ENCODE measurements around the gene TNS4.
"Not testable (repeated sequence)": the region's sequence is repeated elsewhere in the genome, so short reads cannot be mapped to it uniquely, and the experiment has no call there.

DNA sequence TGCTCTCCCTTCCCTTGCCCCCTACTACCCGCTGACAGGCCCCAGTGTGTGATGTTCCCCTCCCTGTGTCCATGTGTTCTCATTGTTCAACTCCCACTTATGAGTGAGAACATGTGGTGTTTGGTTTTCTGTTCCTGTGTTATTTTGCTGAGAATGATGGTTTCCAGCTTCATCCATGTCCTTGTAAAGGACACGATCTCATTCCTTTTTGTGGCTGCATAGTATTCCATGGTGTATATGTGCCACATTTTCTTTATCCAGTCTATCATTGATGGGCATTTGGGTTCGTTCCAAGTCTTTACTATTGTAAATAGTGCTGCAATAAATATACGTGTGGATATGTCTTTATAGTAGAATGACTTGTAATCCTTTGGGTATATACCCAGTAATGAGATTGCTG, 45.1 kb upstream of the TNS4 start:
- TF ChIP-seq POLR2AphosphoS5 (IDR thresholded peaks at IDR 0.05; ENCODE audit: control insufficient read depth, insufficient read depth, low read depth, low read length); ZFX (CRISPR knock-in tag; IDR thresholded peaks at IDR 0.05): not testable (repeated sequence)
- TF ChIP-seq, protein P1, sequence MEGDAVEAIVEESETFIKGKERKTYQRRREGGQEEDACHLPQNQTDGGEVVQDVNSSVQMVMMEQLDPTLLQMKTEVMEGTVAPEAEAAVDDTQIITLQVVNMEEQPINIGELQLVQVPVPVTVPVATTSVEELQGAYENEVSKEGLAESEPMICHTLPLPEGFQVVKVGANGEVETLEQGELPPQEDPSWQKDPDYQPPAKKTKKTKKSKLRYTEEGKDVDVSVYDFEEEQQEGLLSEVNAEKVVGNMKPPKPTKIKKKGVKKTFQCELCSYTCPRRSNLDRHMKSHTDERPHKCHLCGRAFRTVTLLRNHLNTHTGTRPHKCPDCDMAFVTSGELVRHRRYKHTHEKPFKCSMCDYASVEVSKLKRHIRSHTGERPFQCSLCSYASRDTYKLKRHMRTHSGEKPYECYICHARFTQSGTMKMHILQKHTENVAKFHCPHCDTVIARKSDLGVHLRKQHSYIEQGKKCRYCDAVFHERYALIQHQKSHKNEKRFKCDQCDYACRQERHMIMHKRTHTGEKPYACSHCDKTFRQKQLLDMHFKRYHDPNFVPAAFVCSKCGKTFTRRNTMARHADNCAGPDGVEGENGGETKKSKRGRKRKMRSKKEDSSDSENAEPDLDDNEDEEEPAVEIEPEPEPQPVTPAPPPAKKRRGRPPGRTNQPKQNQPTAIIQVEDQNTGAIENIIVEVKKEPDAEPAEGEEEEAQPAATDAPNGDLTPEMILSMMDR (IDR thresholded peaks at IDR 0.05 in 2 of 3, conservative IDR thresholded peaks at IDR 0.05 in 1 of 3; ENCODE audit: insufficient read depth in 2 of 3, low read depth in 1 of 3, low read length in 3 of 3), result not testable (repeated sequence)

Data from K562 (cell line).